T-helper 1 cell (primary cell): Measurements from ENCODE around the gene C22orf39.
"Not testable (repeated sequence)": the region's sequence is repeated elsewhere in the genome, so short reads cannot be mapped to it uniquely, and the experiment has no call there.

Experiments used
- DNase-seq, 5 donors: peaks; one replicate each; pipeline ENCODE4 v3.0.0-alpha.2; 2012 to 2020

Gene C22orf39

DNA sequence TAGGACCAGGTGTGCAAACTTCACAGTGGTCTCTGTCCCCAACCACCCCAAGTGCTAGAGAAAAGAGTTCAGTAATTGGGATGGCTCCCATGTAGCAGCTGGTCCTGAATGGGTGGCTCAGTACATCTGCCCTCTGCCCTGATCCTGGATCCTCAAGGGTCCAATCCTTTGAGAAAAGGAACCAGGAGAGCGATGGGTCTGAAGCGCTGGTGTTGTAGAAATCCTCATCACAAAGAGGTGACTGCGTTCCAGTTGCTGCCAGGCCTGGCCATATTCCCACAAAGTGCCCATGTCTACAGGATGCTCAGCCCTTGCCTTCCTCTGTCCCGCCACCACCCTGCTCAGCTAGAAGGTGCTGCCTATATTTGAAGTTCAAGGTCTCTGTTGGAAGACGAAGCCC, 6.2 kb upstream of the C22orf39 start:
- DNase-seq: no peak

DNA sequence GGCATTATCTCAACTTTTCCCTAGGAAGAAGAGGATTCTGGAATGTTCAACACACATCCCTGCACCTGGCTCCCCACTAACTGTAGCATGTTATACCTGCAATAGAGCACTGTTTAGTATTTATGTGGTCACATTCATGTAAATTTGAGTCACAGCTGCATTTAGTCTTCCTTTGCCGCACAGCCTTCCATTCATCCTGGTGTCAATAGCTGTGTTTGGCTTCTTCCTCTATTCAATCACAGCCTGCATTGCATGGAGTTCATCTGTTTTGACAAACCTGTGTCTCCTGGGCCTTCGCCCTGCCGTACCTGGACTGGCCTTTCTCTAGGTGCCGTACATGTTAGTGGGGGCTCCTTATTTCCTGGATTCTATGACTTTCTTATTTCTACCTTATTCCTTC, 4.1 kb upstream of the C22orf39 start:
- DNase-seq: no peak

DNA sequence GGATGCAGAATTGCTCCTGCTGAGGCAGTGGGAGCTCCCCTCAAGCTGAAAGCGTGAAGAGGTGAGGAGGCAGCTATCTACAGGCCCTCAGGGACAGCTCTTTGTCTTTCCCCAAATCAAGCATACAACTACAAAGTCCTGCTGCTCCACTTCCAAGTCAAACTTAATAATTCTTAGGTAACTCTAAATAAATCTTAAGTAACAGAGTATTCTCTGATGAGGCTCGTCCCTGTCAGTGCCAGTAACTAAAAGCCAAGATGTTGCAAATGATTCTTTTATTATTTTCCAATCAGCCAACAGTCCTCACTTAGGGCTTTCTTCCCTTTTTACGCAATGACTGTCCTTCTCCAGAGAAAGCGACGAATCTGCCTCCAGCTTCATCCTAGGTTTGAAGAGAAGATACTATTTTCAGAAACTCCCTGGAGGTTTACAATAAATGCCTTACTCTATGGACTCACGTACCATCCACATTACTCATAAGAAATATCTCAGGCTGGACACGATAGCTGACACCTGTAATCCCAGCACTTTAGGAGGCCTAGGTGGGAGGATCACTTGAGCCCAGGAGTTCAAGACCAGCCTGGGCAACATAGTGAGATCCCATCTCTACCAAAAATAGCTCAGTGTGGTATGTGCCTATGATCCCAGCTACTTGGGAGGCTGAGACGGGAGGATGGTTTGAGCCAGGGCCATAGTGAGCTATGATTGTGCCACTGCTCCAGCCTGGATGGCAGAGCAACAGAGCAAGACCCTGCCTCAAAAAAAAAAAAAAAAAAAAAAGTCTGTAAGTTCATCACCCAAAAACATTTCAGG, 3.1 kb upstream of the C22orf39 start:
- no peak for DNase-seq

DNA sequence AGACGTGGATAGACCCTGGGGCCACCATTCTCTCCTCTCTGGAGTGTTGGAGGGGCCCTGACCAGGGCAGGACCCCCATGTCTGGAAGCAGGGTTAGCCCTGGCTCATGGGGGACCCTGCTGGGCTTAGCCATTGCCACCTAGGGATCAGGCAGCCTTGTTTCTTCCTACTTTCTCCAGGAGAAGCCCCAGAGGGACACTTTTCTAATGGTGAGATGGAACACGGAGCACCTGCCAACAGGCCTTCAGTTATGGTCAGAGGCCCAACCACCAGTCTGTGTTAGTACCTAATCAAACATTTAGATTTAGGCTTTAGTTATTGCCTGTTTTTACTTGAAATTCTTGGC, 1.9 kb upstream of the C22orf39 start:
- DNase-seq: no peak

DNA sequence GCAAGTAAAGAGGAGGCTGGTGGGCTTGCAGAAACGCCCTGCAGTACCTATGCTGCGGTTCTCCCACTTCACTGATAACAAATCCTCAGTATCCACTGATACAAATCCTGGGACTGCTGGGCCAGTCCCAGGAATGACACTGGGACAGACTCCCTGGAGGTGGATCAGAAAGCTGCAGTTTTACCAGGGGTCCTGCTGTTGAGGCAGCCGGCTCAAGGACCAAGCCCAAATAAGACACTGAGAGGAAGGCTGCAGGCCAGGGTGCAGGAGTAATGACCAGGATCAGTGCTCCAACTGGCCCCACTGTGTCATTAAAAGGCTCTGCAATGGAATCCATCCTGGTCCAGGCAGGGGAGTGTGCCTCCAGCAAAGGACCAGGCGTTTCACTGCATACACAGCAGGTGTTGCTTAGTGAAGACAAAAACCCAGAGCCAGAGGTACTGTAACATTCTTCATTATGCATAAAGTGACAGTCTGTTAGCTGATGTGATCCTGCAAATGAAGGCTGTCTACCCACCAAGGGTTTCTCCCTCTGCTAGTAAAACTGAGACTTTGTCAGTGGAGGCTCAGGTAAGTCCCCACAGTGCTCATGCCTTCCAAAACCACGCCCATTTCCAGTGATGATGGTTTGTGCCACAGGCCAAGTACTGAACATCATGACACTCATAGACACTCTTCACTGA, 1.4 kb upstream of the C22orf39 start:
- peak in 1 of 5 donors; percentile 70 for DNase-seq

DNA sequence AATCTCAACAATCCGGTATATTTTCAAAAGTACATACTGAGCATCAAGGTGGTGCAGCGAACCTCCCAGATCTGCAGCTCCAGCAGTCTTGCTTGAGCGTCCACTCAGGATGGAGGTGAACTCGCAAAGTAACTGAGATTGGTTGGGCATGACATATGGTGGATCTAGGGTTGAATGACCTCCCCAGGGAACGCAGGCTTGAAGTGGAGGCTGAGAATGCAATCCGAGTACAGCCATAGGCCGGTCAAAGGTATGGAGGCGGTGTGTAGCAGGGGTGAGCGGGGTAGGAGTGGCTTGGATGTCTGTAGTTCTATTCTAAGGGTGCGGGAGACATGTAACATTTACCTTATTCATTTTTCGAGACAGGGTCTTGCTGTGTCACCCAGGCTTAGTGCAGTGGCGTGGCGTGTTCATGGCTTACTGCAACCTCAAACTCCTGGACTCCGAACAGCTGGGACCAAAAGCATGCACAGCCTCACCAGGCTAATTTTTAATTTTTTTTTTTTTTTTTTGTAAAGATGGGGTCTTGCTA, 631 bp upstream of the C22orf39 start:
- DNase-seq: peak in 1 of 5 donors; percentile 35

DNA sequence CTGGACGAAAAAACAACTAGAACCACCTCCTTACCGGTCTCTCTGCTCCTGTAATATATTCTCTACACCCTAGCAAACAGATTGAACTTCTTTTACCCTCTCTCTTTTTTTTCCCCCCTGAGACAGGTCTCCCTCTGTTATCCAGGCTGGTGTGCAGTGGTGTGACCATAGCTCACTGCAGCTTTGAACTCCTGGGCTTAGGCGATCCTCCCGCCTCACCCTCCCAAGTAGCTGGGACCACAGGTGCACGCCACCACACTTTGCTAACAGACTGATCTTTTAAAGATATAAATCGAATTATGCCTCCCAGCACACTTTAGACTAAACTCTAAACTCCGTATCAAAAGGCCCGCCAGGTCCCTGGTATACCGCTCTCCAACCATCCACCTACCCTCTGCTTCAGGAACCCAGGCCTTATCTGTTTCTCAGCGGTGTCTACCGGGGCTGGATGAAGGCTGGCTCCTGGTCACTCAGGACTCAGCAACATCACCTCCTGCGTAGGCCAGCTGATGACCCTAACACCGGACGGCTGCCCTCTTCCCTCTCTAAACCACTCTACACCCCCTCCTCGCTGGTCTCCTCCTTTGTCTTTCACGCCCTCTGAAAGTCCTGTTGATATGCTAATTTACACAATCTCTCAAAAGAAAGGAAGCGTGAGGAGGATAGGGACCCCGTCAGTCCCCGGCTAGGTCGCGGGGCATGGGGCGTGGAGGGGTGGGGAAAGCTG, 745 bp downstream of the C22orf39 start:
- DNase-seq: no peak

DNA sequence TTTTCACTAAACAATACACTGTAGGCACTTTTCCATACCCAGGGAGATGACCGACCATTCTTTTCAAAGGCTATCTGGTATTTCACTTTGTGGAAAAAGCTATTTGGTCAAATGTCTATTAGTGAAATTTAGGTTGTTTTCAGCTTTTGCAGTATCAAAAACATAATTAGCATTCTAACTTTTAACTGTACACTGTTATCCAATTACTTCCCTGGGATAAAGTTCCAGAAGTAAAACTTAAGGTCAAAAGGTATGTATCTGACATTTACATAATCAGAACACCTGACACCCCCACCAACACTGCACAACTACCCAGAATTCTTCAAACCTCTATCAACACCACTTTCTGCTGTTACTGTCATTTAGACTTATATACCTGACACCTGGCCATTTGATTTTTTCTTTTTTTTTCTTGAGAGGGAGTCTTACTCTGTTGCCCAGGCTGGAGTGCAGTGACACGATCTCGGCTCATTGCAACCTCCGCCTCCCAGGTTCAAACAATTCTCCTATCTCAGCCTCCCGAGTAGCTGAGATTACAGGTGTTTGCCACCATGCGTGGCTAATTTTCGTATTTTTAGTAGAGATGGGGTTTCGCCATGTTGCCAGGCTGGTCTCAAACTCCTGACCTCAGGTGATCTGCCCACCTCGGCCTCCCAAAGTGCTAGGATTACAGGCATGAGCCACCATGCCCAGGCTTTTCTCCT, 2.1 kb downstream of the C22orf39 start:
- not testable (repeated sequence) for DNase-seq

DNA sequence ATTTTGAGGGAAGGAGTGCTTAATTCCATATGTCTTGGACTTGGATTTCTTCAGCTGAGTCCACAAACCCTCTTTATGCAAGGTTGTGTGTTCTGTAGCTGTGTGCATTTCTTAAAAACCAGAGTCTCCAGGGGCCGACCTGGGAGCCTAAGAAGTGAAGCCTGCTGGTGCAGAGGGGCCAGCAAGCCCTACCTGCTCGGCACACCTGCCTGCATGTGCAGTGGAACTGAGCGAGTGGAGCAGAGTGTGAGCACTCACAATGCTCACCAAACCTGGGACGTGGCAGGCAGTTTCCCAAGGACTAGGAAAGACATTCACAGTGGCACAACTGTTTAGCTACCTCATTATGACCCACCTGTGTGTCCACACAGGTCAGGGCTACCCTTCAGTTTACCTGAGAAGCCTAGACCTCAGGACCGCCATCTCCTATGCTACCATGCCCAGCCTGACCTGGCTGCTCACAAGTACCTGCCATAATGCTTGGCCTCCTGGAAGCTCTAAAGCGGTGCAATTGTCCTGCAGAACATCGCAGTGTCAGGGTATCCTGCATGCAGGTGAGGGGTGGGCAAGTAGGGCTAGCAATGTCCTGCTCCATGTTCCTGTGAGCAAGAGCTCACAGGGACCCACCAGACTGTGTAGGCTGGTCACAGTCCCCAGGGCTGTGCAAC, 3.8 kb downstream of the C22orf39 start:
- no peak for DNase-seq

DNA sequence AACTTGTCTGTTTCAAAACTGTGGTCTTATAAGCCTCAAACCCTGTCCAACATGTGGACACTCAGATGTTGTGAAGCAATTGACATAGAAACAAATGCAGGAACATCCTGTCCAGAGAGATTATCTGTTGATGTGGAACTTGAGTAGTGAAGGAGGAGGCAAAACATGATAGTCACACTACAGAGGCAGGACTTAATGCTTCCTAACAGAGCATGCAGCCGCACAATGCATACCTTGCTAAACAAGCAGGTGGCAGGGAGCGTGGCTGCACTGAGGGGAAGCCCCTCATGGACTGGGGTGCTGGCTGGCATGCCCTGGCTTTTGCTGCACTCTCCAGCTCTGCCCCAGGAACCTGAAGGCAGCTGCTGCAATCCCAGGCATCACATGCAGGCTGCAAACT, 5.3 kb downstream of the C22orf39 start:
- DNase-seq: no peak

DNA sequence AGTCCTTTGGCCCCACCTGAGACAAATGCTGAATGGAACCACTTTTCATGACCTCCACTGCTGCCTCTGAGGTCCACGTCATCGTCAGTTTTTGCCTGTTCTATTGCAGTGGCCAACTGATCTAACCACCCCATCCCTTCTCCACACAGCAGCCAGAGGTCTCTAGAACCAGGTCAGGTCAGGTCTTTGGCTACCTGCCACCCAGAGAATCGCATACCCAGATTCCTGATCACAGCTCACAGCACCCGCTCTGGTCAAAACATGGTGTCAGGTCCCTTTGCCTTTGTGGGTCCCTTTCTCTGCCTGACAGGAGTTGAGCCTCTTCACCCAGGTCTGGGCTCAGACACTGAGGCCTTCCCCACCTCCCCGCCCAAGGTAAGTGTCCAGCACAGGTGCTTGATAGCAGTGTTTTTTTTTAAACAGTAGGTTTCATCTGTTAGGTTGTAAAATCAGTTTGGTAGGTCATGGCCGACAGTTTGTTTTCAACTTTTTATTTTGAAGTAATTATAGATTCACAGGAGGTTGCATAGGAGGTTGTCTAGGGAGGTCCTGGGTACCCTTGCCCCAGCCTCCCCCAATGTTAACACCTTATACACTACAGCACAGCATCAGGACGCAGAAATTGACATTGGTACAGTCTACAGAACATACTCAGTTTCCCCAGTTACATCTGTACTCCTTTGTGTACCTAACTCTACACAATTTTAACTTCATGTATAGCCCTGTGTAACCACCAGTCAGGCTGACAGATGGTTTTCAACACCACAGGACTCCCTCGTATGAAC, 6.9 kb downstream of the C22orf39 start:
- no peak for DNase-seq

DNA sequence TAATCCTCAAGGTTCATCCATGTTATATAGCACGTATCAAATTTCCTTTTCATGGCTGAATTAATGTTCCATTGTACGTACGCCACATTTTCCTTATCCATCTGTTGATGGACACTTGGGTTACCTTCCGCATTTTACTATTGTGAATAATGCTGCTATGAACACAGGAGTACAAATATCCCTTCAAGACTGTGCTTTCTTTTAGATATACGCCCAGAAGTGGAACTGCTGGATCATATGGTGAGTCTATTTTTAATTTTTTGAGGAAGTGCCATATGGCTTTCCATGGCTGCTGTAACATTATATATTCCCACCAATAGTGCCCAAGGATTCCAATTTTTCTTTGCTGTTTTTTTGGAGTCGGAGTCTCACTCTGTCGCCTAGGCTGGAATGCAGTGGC, 9.2 kb downstream of the C22orf39 start:
- no peak for DNase-seq

DNA sequence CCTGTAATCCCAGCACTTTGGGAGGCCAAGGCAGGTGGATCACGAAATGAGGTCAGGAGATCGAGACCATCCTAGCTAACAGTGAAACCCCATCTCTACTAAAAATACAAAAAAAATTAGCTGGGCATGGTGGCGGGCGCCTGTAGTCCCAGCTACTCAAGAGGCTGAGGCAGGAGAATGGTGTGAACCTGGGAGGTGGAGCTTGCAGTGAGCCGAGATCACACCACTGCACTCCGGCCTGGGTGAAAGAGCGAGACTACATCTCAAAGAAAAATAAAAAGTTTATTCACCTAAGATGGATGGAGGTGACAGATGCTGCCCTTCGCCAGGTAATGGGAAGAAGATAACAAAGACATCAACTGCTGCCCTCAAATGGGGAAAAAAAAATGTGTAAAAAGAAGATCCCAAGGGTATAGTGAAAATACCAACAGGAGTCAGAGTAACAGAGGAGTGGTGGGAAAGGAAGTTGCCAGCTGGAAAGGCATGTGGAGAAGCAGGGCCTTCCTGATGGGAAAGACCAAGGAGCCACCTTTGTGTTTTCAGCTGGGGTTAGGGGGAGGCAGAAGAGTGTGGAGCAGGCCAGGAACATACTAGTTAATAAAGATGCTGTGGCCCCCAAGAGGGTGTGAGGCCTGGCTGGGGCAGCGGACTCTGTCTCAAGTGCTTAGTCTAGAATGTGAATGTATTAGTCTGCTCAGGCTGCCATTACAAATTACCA, 10.9 kb downstream of the C22orf39 start:
- not testable (repeated sequence) for DNase-seq

DNA sequence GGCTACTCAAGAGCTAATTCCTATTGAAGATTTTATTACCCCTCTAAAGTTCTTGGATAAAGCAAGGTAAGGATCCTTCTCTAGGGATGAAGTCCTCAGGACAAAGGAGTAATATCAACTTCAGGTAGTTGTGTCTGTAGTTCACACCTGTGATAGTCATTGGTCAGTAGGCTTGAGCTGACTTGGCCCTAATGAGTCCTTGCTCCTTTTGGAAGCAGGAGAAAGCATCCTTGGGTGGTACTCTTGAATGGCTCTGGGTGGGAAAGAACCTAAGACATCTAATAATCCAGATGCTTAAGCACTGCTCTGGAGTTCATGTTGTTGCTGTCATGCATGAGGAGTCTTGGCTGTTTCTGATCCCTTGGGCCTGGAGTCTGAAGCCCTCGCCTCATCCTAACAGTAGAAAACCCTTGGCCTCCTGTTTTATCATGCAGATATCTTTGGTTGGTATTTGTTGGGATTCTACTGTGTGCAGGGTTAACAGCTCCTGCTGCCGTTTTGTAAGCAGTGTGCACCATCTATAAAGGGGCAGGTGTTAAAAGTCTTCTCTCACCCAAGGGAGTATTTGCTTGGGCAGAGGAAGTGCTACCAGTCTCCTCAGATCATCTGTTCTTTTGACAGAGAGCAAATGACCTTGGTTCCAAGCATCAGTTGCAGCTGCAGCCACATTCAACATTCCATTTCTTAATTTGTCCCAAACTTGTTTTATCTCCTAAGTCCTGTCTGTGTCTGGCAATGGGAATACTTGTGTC, 12.5 kb downstream of the C22orf39 start:
- DNase-seq: no peak

DNA sequence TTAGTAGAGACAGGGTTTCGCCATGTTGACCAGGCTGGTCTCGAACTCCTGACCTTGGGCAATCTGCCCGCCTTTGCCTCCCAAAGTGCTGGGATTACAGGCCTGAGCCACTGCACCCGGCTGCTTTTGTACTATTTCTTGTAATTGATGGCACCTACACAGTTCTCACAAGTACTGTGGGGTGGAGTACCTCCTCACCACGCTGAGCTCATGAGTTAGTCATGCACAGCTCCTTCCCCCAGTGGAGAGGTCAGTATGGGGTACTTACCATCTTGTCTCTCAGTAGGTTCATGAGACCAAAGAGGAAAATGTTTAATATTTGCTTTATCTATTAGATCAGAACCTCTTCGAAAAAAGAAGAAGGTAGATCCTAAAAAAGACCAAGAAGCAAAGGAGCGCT, 13.1 kb downstream of the C22orf39 start:
- DNase-seq: no peak

DNA sequence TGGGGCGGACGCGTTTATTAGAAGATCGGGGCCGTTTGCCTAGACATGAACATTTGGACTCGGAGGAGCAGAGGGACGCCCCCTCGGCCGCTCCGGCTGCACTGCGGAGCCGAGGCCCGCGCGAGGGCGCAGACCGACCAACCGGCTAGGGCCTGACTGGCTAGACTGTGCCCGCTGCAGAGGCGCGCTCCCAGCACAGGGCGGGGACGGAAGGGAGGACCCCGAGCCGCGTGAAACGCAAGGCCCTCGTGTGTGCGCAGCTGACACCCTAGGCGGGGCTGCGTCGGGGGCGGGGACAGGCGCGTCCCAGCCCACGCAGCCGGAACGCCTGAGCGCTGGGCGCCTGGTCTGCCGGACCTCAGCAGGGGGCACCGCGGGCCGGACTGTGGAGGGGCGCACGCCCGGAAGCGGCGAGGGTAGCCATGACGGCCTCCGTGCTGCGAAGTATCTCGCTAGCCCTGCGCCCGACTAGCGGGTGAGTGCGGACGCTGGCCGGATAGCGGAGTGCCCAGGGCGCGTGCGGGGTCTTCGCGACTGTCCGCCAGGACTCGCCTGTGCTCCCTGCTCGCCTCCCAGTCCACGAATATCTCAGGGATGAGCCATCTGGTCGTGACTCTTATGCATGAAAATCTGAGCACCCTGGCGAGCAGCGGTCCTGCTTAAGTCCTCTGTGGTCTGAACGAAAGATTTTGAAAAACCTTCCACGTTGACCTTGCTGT, 15.2 kb downstream of the C22orf39 start, which contains the start of gene MRPL40:
TSS of gene MRPL40 (plus strand) at position 413 of the 719 bp plus-strand sequence. CDS start at position 423, 10 bp downstream.
- peak; percentile 70 to 94 (median 76) for DNase-seq

DNA sequence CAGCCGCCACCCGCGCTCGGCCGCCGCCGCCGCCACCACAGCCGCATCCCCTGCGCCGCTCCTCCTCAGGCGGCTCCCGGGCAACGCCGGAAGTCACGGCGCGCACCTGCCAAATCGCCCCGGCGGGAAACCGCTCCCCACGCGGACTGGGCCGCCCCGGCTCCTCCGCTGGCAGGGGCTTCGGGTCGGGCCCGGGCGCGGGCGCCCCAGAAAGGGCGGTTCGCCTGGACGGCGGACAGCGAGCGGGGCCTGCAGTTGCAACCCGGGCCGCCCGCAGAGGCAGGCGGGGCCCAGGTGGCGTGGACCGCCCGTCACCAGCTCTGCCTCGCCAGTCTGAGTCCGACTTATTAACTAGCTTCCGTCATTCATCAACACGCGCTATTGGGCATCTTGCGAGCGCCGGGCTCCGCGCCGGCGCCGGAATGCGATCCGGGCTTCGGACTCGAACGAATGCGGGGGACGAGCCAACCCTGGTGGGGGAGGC, 15.8 kb downstream of the C22orf39 start, which contains the start of gene HIRA:
TSS of gene HIRA (minus strand) at position 85 of the 484 bp plus-strand sequence. CDS start 257 bp downstream, outside the sequence.
- DNase-seq: peak; percentile 63 to 85 (median 78)

DNA sequence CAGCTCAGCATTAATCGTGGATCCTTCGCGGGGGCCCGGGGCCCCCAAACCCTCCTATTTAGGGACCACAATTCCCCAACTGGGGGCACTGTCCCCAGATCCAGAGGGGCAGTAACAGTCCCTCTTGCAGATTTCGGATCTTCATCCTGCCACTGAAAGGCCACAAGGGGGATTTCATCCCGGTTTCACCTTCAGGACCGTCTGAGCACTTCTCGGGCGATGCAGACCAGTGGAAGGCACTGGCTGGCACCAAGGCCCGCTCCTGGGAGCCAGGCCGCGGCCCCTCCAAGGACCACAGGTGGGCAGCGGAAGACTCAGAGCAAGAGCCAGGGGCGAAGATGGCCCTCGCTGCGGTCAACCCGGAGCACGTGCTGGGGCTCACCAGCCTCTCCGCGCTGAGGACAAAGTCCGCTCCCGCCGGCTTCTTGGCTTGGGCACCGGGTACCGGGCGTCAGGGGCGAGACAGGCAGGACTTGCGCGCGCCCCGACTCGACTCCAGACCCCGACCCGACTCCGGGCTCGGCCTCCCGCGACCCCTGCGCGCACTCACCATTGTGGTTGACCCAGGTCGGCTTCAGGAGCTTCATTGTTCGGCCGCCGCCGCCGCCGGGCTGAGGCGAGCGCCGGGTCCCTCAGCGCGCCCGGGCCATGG, 16.5 kb downstream of the C22orf39 start:
- peak in 2 of 5 donors; percentile 17 to 28 for DNase-seq
